C4-2B (cell line): Measurements from ENCODE around the gene SCUBE3.

ENCODE experiments used
- CTCF ChIP-seq: fragments of 450-650 bp; conservative IDR thresholded peaks from 2 replicates; pipeline ENCODE4 v1.5.1; 2017; ENCODE audit warnings: mild to moderate bottlenecking
- ZFX ChIP-seq: fragments of 450-650 bp; IDR thresholded peaks from 2 replicates; pipeline ENCODE4 v1.6.1; 2017

GRCh38 chr6:35214869-35215664 is 1.3 kb downstream of the SCUBE3 start:
- TF ChIP-seq CTCF: no peak
- no peak for TF ChIP-seq ZFX
